Keratinocyte (primary cell): ENCODE data around the gene ZNF92. TPM values are rescaled to one million over a fixed set of nuclear protein-coding genes. Genes with fewer than 3 reads are reported as not detected.

Experiments used
- DNase-seq: peaks from one replicate; pipeline ENCODE4 v3.0.0-alpha.2; 2011; ENCODE audit warnings: low read depth, missing footprints, low spot score
- FAIRE-seq: peaks from 2 replicates; lab custom pipeline; 2011; peaks lifted over from hg19 to GRCh38; lab: Jason Lieb, UNC
- H2AFZ ChIP-seq: 2 replicates; pipeline ENCODE4 v1.6.0; 2012; ENCODE audit warnings: low read length, control low read depth, inconsistent platforms; ENCODE audit not compliant: control insufficient read depth
- H3K27ac ChIP-seq: 2 replicates; pipeline ENCODE4 v1.5.1; 2011; ENCODE audit warnings: low read length; ENCODE audit not compliant: control insufficient read depth, insufficient read depth
- H3K27me3 ChIP-seq: 3 replicates; pipeline ENCODE4 v1.6.0; 2011; ENCODE audit warnings: low read length; ENCODE audit not compliant: control insufficient read depth, insufficient read depth; ENCODE audit errors: extremely low read depth
- H3K36me3 ChIP-seq, 2 experiments: 2 replicates in 1 of 2; 3 replicates in 1 of 2; pipeline ENCODE4 v1.5.1; 2011; ENCODE audit warnings: low read length in 2 of 2, mild to moderate bottlenecking in 1 of 2; ENCODE audit not compliant: control insufficient read depth in 2 of 2, insufficient read depth in 2 of 2; ENCODE audit errors: extremely low read depth in 1 of 2
- H3K4me1 ChIP-seq: 3 replicates; pipeline ENCODE4 v1.5.1; 2011; ENCODE audit warnings: low read length; ENCODE audit not compliant: control insufficient read depth, insufficient read depth; ENCODE audit errors: extremely low read depth
- H3K4me2 ChIP-seq: 3 replicates; pipeline ENCODE4 v1.6.0; 2011; ENCODE audit warnings: low read depth, low read length; ENCODE audit not compliant: control insufficient read depth, insufficient read depth; ENCODE audit errors: extremely low read depth
- H3K4me3 ChIP-seq, 3 experiments: fragments of 200-600 bp in 1 of 3; sonication (generic) in 1 of 3; 2 replicates in 2 of 3; 3 replicates in 1 of 3; pipeline ENCODE4 v1.5.1; 2011 to 2016; ENCODE audit warnings: low read length in 3 of 3, mild to moderate bottlenecking in 3 of 3, control low read depth in 2 of 3, inconsistent platforms in 1 of 3, low read depth in 1 of 3, mixed read lengths in 1 of 3, mixed run types in 1 of 3, moderate library complexity in 1 of 3; ENCODE audit not compliant: control insufficient read depth in 2 of 3, insufficient read depth in 2 of 3; ENCODE audit errors: extremely low read depth in 1 of 3
- H3K79me2 ChIP-seq: 2 replicates; pipeline ENCODE4 v1.6.0; 2012; ENCODE audit warnings: low read length; ENCODE audit not compliant: control insufficient read depth, insufficient read depth
- H3K9ac ChIP-seq: 3 replicates; pipeline ENCODE4 v1.6.0; 2011; ENCODE audit warnings: low read length; ENCODE audit not compliant: control insufficient read depth, insufficient read depth; ENCODE audit errors: extremely low read depth
- H3K9me1 ChIP-seq: 3 replicates; pipeline ENCODE4 v1.6.0; 2011; ENCODE audit warnings: low read length; ENCODE audit not compliant: control insufficient read depth, insufficient read depth; ENCODE audit errors: extremely low read depth
- H3K9me3 ChIP-seq: 2 replicates; pipeline ENCODE4 v1.5.1; 2012; ENCODE audit warnings: low read depth, low read length; ENCODE audit not compliant: control insufficient read depth
- H4K20me1 ChIP-seq: 3 replicates; pipeline ENCODE4 v1.6.0; 2011; ENCODE audit warnings: low read length; ENCODE audit not compliant: control insufficient read depth, insufficient read depth; ENCODE audit errors: extremely low read depth
- EZH2 ChIP-seq: IDR thresholded peaks from one replicate; pipeline ENCODE4 v1.6.1; 2012; ENCODE audit warnings: inconsistent platforms, mild to moderate bottlenecking, low read length, moderate library complexity
- dilution Hi-C: fragments of 300-500 bp; cut with MboI; formaldehyde crosslinking; loops from one replicate; pipeline ENCODE4 v1.7.0; 2020; ENCODE audit warnings: low sequenced_read_pairs; ENCODE audit not compliant: extremely low pct_ligation_motif_present
- polyA plus RNA-seq, 5 experiments: library from polyadenylated mRNA; depleted of rRNA in 3 of 5; stranded (reverse) in 3 of 5; stranded (forward) in 1 of 5; unstranded in 1 of 5; fragments of >200 nt; gene quantifications; 1 replicate in 1 of 5; 2 replicates in 3 of 5; 3 replicates in 1 of 5; pipeline versions ENCODE4 v1.2.1 to v1.2.3, GENCODE V29; 2011 to 2012; ENCODE audit warnings: missing spikeins in 2 of 5, low read depth in 1 of 5, low replicate concordance in 1 of 5
- TF ChIP-seq, protein P1 (sequence below), 3 experiments: IDR thresholded peaks in 1 of 3; conservative IDR thresholded peaks in 1 of 3; optimal IDR thresholded peaks in 1 of 3; 2 replicates in 2 of 3; 3 replicates in 1 of 3; pipeline versions ENCODE3 to v1.5.1; 2011; ENCODE audit warnings: low read length in 3 of 3, mild to moderate bottlenecking in 3 of 3, moderate library complexity in 2 of 3, control low read depth in 1 of 3, inconsistent platforms in 1 of 3; ENCODE audit not compliant: insufficient read depth in 2 of 3; ENCODE audit errors: extremely low read depth in 1 of 3

ZNF92 gene
- polyA plus RNA-seq, 1 donor (not counting 4 experiments of a cell fraction or from before 2014, with no cell fraction given): 3.3 TPM

DNA sequence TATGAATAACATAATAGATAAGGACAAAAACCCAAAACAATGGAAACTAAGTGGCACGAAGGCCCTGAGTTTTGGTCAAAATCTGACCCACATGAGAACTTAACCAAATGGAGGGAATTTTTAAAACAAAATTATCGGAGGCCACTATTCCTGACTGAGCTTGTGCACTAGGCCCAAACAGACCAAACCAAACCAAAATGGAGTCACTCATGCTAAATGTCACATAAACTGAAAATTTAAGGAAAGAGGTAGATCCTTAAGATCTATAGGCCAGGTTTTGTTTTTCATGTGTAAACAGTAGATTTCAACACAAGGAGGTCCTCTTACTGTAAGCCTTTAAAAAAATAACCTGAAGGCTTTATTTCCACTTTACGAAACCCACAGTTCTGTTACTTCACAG is 3.8 kb upstream of the ZNF92 start:
- DNase-seq (no peak), FAIRE-seq (no peak)
- H3K4me1 ChIP-seq: no peaks in the 10 kb centered on the region
- H3K27me3 ChIP-seq: no peaks in the 10 kb centered on the region
- no peak overlapping the region for H3K4me2 ChIP-seq
- H3K9me3 ChIP-seq: no peaks in the 10 kb centered on the region
- no peak overlapping the region for H3K4me3 ChIP-seq
- H2AFZ ChIP-seq: no peak overlapping the region
- no peaks in the 10 kb centered on the region for H3K9me1 ChIP-seq
- no peaks in the 10 kb centered on the region for H3K36me3 ChIP-seq
- TF ChIP-seq, protein P1, sequence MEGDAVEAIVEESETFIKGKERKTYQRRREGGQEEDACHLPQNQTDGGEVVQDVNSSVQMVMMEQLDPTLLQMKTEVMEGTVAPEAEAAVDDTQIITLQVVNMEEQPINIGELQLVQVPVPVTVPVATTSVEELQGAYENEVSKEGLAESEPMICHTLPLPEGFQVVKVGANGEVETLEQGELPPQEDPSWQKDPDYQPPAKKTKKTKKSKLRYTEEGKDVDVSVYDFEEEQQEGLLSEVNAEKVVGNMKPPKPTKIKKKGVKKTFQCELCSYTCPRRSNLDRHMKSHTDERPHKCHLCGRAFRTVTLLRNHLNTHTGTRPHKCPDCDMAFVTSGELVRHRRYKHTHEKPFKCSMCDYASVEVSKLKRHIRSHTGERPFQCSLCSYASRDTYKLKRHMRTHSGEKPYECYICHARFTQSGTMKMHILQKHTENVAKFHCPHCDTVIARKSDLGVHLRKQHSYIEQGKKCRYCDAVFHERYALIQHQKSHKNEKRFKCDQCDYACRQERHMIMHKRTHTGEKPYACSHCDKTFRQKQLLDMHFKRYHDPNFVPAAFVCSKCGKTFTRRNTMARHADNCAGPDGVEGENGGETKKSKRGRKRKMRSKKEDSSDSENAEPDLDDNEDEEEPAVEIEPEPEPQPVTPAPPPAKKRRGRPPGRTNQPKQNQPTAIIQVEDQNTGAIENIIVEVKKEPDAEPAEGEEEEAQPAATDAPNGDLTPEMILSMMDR (optimal IDR thresholded peaks at IDR 0.05 in 1 of 3, IDR thresholded peaks at IDR 0.05 in 1 of 3, conservative IDR thresholded peaks at IDR 0.05 in 1 of 3; ENCODE audit: extremely low read depth in 1 of 3, insufficient read depth in 2 of 3, low read length in 3 of 3): no peak
- TF ChIP-seq EZH2: no peak
- H3K27ac ChIP-seq: no peak overlapping the region
- H4K20me1 ChIP-seq: no peaks in the 10 kb centered on the region
- H3K79me2 ChIP-seq: peaks cover 11% of the 10 kb centered on the region
- H3K9ac ChIP-seq: no peak overlapping the region
- dilution Hi-C loops: no loop called here

DNA sequence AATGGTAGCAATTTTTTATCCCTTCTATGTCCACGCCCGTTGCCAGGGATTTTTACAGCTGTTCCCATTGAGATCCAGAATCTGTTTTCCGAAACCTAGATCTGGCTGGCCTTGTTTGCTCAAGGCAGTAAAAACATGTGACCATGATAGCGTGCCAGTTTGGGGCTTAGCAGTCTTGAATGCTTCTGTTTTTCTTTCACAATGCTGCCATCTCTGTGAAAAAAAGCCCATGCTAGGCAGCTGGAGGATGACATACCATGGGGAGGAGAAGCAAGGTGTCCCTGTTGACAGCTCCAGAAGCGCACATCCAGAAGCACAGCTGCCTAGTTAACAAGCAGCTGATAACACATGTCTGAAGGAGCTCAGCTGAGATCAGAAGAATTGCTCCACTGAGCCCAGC is 2.2 kb upstream of the ZNF92 start:
- H3K27me3 ChIP-seq: no peaks in the 10 kb centered on the region
- peaks cover 0 to 4% of the 10 kb centered on the region in 2 experiments for H3K36me3 ChIP-seq
- H3K27ac ChIP-seq: no peak overlapping the region
- H3K9me3 ChIP-seq: no peaks in the 10 kb centered on the region
- no peak for TF ChIP-seq EZH2
- TF ChIP-seq, protein P1 (optimal IDR thresholded peaks at IDR 0.05 in 1 of 3, IDR thresholded peaks at IDR 0.05 in 1 of 3, conservative IDR thresholded peaks at IDR 0.05 in 1 of 3; ENCODE audit: extremely low read depth in 1 of 3, insufficient read depth in 2 of 3, low read length in 3 of 3): no peak
- H3K9me1 ChIP-seq: no peaks in the 10 kb centered on the region
- no peak overlapping the region for H3K9ac ChIP-seq
- dilution Hi-C loops: no loop called here
- H3K79me2 ChIP-seq: peaks cover 27% of the 10 kb centered on the region
- FAIRE-seq (no peak), DNase-seq (no peak)
- H2AFZ ChIP-seq: no peak overlapping the region
- peaks cover 7% of the 10 kb centered on the region for H3K4me1 ChIP-seq
- no peak overlapping the region for H3K4me2 ChIP-seq
- no peaks in the 10 kb centered on the region for H4K20me1 ChIP-seq
- no peak overlapping the region for H3K4me3 ChIP-seq
